H9 (cell line): Measurements from ENCODE around the gene ASPG. TPM values are rescaled to one million over a fixed set of nuclear protein-coding genes. Genes with fewer than 3 reads are reported as not detected.

Source experiments
- DNase-seq: peaks from one replicate; pipeline ENCODE4 v3.0.0-alpha.2; 2017
- H2AFZ ChIP-seq: one replicate; pipeline ENCODE4 v1.6.1; 2013; ENCODE audit warnings: mild to moderate bottlenecking, low read length, control low read depth, moderate library complexity
- H2AK5ac ChIP-seq: 2 replicates; pipeline ENCODE4 v1.6.1; 2013; ENCODE audit warnings: low read length, control low read depth, mixed read lengths; ENCODE audit not compliant: insufficient read length
- H2BK120ac ChIP-seq: one replicate; pipeline ENCODE4 v1.6.1; 2013; ENCODE audit warnings: low read depth, mild to moderate bottlenecking, low read length, control low read depth, inconsistent platforms; ENCODE audit not compliant: poor library complexity, severe bottlenecking
- H2BK12ac ChIP-seq: 2 replicates; pipeline ENCODE4 v1.6.1; 2013; ENCODE audit warnings: low read length, control low read depth, mixed read lengths, low read depth; ENCODE audit not compliant: insufficient read length
- H2BK15ac ChIP-seq: 2 replicates; pipeline ENCODE4 v1.6.1; 2013; ENCODE audit warnings: low read depth, low read length, control low read depth
- H2BK20ac ChIP-seq: one replicate; pipeline ENCODE4 v1.6.1; 2013; ENCODE audit warnings: low read depth, mild to moderate bottlenecking, low read length, control low read depth, inconsistent platforms; ENCODE audit not compliant: poor library complexity, severe bottlenecking
- H2BK5ac ChIP-seq: 2 replicates; pipeline ENCODE4 v1.6.1; 2013; ENCODE audit warnings: low read length, control low read depth, mixed read lengths; ENCODE audit not compliant: insufficient read length
- H3K14ac ChIP-seq: 2 replicates; pipeline ENCODE4 v1.6.1; 2013; ENCODE audit warnings: low read length, control low read depth; ENCODE audit not compliant: insufficient read depth
- H3K18ac ChIP-seq: 2 replicates; pipeline ENCODE4 v1.6.1; 2013; ENCODE audit warnings: low read depth, mild to moderate bottlenecking, mixed read lengths, low read length, control low read depth; ENCODE audit not compliant: insufficient read length
- H3K23ac ChIP-seq: 2 replicates; pipeline ENCODE4 v1.6.1; 2013; ENCODE audit warnings: low read length, control low read depth, mixed read lengths, low read depth; ENCODE audit not compliant: insufficient read length
- H3K23me2 ChIP-seq: 2 replicates; pipeline ENCODE4 v1.6.1; 2013; ENCODE audit warnings: low read depth, mild to moderate bottlenecking, mixed read lengths, low read length, control low read depth; ENCODE audit not compliant: insufficient read length, poor library complexity, severe bottlenecking
- H3K27ac ChIP-seq: 2 replicates; pipeline ENCODE4 v1.5.1; 2013; ENCODE audit warnings: low read length, control low read depth, mixed read lengths, low read depth; ENCODE audit not compliant: insufficient read length
- H3K27me3 ChIP-seq: 2 replicates; pipeline ENCODE4 v1.6.1; 2013; ENCODE audit warnings: low read length, control low read depth, inconsistent platforms; ENCODE audit not compliant: insufficient read depth
- H3K4ac ChIP-seq: 2 replicates; pipeline ENCODE4 v1.6.1; 2013; ENCODE audit warnings: low read depth, mild to moderate bottlenecking, control low read depth, inconsistent platforms, low read length, moderate library complexity
- H3K4me1 ChIP-seq: 2 replicates; pipeline ENCODE4 v1.6.1; 2013; ENCODE audit warnings: low read length, control low read depth, inconsistent platforms; ENCODE audit not compliant: insufficient read depth
- H3K4me2 ChIP-seq: 2 replicates; pipeline ENCODE4 v1.6.1; 2013; ENCODE audit warnings: low read length, control low read depth, mixed read lengths; ENCODE audit not compliant: insufficient read length, insufficient read depth
- H3K56ac ChIP-seq: 2 replicates; pipeline ENCODE4 v1.6.1; 2013; ENCODE audit warnings: low read depth, mild to moderate bottlenecking, mixed read lengths, low read length, control low read depth; ENCODE audit not compliant: insufficient read length
- H3K79me1 ChIP-seq: 2 replicates; pipeline ENCODE4 v1.6.1; 2013; ENCODE audit warnings: low read depth, mild to moderate bottlenecking, moderate library complexity, low read length, control low read depth, inconsistent platforms; ENCODE audit not compliant: insufficient read depth, poor library complexity, severe bottlenecking
- H3K79me2 ChIP-seq: 2 replicates; pipeline ENCODE4 v1.6.1; 2013; ENCODE audit warnings: low read length, control low read depth, inconsistent platforms; ENCODE audit not compliant: insufficient read depth
- H3K9ac ChIP-seq: 2 replicates; pipeline ENCODE4 v1.6.1; 2013; ENCODE audit warnings: low read length, control low read depth, mixed read lengths; ENCODE audit not compliant: insufficient read length; ENCODE audit errors: extremely low read depth
- H3K9me3 ChIP-seq: one replicate; pipeline ENCODE4 v1.6.1; 2013; ENCODE audit warnings: low read depth, low read length, inconsistent platforms; ENCODE audit not compliant: control insufficient read depth
- H3T11ph ChIP-seq: one replicate; pipeline ENCODE4 v1.6.1; 2013; ENCODE audit warnings: mild to moderate bottlenecking, low read length, control low read depth, inconsistent platforms
- H4K20me1 ChIP-seq: one replicate; pipeline ENCODE4 v1.6.1; 2013; ENCODE audit not compliant: control insufficient read depth, insufficient read length, insufficient read depth
- H4K5ac ChIP-seq: 2 replicates; pipeline ENCODE4 v1.6.1; 2013; ENCODE audit warnings: low read depth, mild to moderate bottlenecking, mixed read lengths, low read length, control low read depth; ENCODE audit not compliant: insufficient read length
- H4K8ac ChIP-seq: replicated peaks from 2 replicates; pipeline ENCODE4 v1.6.1; 2013; ENCODE audit warnings: low read length, control low read depth, mixed read lengths, low read depth; ENCODE audit not compliant: insufficient read length
- H4K91ac ChIP-seq: 2 replicates; pipeline ENCODE4 v1.6.1; 2013; ENCODE audit warnings: low read depth, mild to moderate bottlenecking, moderate library complexity, mixed read lengths, low read length, control low read depth; ENCODE audit not compliant: insufficient read length
- H3K27ac Mint-ChIP-seq, 3 experiments: 2 replicates in 2 of 3; 3 replicates in 1 of 3; pipeline ENCODE4 v1.8.0; 2020 to 2021; ENCODE audit warnings: mixed read lengths in 3 of 3, mild to moderate bottlenecking in 1 of 3, moderate library complexity in 1 of 3
- H3K27me3 Mint-ChIP-seq: 2 replicates; pipeline ENCODE4 v1.8.0; 2021; ENCODE audit warnings: low read depth, mild to moderate bottlenecking, moderate library complexity, mixed read lengths
- H3K36me3 Mint-ChIP-seq, 3 experiments: 2 replicates in 2 of 3; 3 replicates in 1 of 3; pipeline ENCODE4 v1.8.0; 2020 to 2021; ENCODE audit warnings: low read depth in 3 of 3, mixed read lengths in 3 of 3; ENCODE audit not compliant: insufficient read depth in 1 of 3
- H3K4me1 Mint-ChIP-seq, 2 experiments: 2 replicates each; pipeline ENCODE4 v1.8.0; 2020; ENCODE audit warnings: mixed read lengths in 2 of 2
- H3K4me3 Mint-ChIP-seq, 2 experiments: 2 replicates in 1 of 2; 3 replicates in 1 of 2; pipeline ENCODE4 v1.8.0; 2020 to 2021; ENCODE audit warnings: mild to moderate bottlenecking in 2 of 2, mixed read lengths in 2 of 2, moderate library complexity in 1 of 2
- H3K9me3 Mint-ChIP-seq, 2 experiments: 2 replicates in 1 of 2; 3 replicates in 1 of 2; pipeline ENCODE4 v1.8.0; 2020; ENCODE audit warnings: mild to moderate bottlenecking in 2 of 2, mixed read lengths in 2 of 2, moderate library complexity in 1 of 2
- WGBS: extraction: QIAGEN DNeasy Blood & Tissue Kit; methylation state at CpG from one replicate; pipeline ENCODE4 v1.1.7; 2013; ENCODE audit warnings: missing lambda C conversion rate, low lambda C conversion rate, mixed read lengths; ENCODE audit not compliant: insufficient read length; ENCODE audit errors: extremely low coverage; 5-methylcytosine and 5-hydroxymethylcytosine counted together
- total RNA-seq: library from RNA; stranded (reverse); gene quantifications from 2 replicates; pipeline ENCODE4 v1.2.1, GENCODE V29; 2021
- TF ChIP-seq, protein P1 (sequence below): fragments of 200-600 bp; sonication (generic); conservative IDR thresholded peaks from 3 replicates; pipeline ENCODE4 v1.8.0; 2021; ENCODE audit warnings: antibody characterized with exemption, mild to moderate bottlenecking

The ASPG gene
- total RNA-seq, 1 experiment from 2014 or later = 0.33 TPM

DNA sequence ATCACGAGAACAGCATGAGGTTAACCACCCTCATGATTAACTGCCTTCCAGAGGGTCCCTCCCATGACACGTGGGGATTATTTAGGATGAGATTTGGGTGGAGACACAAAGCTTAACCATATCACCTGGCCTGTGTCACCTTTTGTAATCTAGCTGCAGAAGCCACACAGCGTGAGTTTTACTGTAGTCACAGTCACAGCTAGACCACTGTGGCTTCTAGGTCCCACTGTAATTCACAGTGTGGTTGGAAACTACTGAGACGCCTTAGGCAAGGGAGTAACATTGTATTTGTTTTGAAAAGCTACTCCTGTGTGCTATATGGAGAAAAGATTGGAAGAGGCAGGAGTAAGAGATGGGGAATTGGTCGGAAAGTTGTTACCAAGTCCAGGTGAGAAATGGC is 46.3 kb upstream of the ASPG start:
- Histone ChIP-seq H2BK12ac (no peak overlapping the region), H3K9me3 (no peaks in the 10 kb centered on the region), H3K4me2 (no peak overlapping the region), H3K14ac (no peak overlapping the region), H2AK5ac (no peak overlapping the region), H3K79me2 (no peaks in the 10 kb centered on the region), H4K91ac (no peak overlapping the region), H3K23me2 (no peaks in the 10 kb centered on the region), H3K4me1 (no peaks in the 10 kb centered on the region), H2AFZ (no peak overlapping the region), H3K18ac (no peak overlapping the region), H3K27me3 (no peaks in the 10 kb centered on the region), H2BK5ac (no peak overlapping the region), H3K4ac (no peak overlapping the region), H2BK20ac (no peak overlapping the region), H3K9ac (no peak overlapping the region), H3T11ph (no peak overlapping the region), H2BK15ac (no peak overlapping the region), H2BK120ac (no peak overlapping the region), H3K23ac (no peak overlapping the region), H3K79me1 (no peaks in the 10 kb centered on the region), H4K8ac (no peak overlapping the region), H4K5ac (no peak overlapping the region), H4K20me1 (no peaks in the 10 kb centered on the region), H3K56ac (no peak overlapping the region), H3K27ac (no peak overlapping the region)
- no peak for DNase-seq
- H3K36me3 Mint-ChIP-seq = no peaks in the 10 kb centered on the region
- no CpG with 5 or more reads among the region's 5 CpGs for WGBS
- no peak overlapping the region for H3K27ac Mint-ChIP-seq
- TF ChIP-seq, protein P1, sequence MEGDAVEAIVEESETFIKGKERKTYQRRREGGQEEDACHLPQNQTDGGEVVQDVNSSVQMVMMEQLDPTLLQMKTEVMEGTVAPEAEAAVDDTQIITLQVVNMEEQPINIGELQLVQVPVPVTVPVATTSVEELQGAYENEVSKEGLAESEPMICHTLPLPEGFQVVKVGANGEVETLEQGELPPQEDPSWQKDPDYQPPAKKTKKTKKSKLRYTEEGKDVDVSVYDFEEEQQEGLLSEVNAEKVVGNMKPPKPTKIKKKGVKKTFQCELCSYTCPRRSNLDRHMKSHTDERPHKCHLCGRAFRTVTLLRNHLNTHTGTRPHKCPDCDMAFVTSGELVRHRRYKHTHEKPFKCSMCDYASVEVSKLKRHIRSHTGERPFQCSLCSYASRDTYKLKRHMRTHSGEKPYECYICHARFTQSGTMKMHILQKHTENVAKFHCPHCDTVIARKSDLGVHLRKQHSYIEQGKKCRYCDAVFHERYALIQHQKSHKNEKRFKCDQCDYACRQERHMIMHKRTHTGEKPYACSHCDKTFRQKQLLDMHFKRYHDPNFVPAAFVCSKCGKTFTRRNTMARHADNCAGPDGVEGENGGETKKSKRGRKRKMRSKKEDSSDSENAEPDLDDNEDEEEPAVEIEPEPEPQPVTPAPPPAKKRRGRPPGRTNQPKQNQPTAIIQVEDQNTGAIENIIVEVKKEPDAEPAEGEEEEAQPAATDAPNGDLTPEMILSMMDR = no peak
- H3K27me3 Mint-ChIP-seq = peaks cover 11% of the 10 kb centered on the region
- no peaks in the 10 kb centered on the region for H3K4me1 Mint-ChIP-seq
- no peaks in the 10 kb centered on the region; a peak in 1 of 5 replicates for H3K9me3 Mint-ChIP-seq
- no peak overlapping the region for H3K4me3 Mint-ChIP-seq
